Glutamatergic neuron (in vitro differentiated cells): ENCODE results near the gene DTNB. TPM values are rescaled to one million over a fixed set of nuclear protein-coding genes. Genes with fewer than 3 reads are reported as not detected.

Experiments
- DNase-seq: peaks from one replicate; pipeline ENCODE4 v3.0.0; 2022
- H3K27ac Mint-ChIP-seq: one replicate; pipeline ENCODE4 v1.8.0; 2020; ENCODE audit warnings: mild to moderate bottlenecking, mixed read lengths, inconsistent platforms; ENCODE audit not compliant: unreplicated experiment
- H3K27me3 Mint-ChIP-seq: one replicate; pipeline ENCODE4 v1.8.0; 2020; ENCODE audit warnings: mild to moderate bottlenecking, moderate library complexity, mixed read lengths, inconsistent platforms; ENCODE audit not compliant: unreplicated experiment
- H3K36me3 Mint-ChIP-seq: one replicate; pipeline ENCODE4 v1.8.0; 2020; ENCODE audit warnings: mild to moderate bottlenecking, mixed read lengths, inconsistent platforms; ENCODE audit not compliant: unreplicated experiment
- H3K4me1 Mint-ChIP-seq: one replicate; pipeline ENCODE4 v1.8.0; 2020; ENCODE audit warnings: mild to moderate bottlenecking, low read depth, mixed read lengths, inconsistent platforms; ENCODE audit not compliant: unreplicated experiment
- H3K4me3 Mint-ChIP-seq: one replicate; pipeline ENCODE4 v1.8.0; 2020; ENCODE audit warnings: mild to moderate bottlenecking, mixed read lengths, inconsistent platforms; ENCODE audit not compliant: unreplicated experiment
- H3K9me3 Mint-ChIP-seq: one replicate; pipeline ENCODE4 v1.8.0; 2020; ENCODE audit warnings: mild to moderate bottlenecking, moderate library complexity, mixed read lengths, inconsistent platforms; ENCODE audit not compliant: unreplicated experiment
- total RNA-seq: library from RNA; stranded (reverse); fragmentation: NEBNext Ultra II Directional; extraction: Animal tissue kit (Norgen Biotek cat#: 25700); gene quantifications from one replicate; pipeline ENCODE4 v1.2.1, GENCODE V29; 2021; ENCODE audit not compliant: unreplicated experiment
- TF ChIP-seq, protein P1 (sequence below): fragments of 200-600 bp; sonication (generic); IDR thresholded peaks from one replicate; pipeline ENCODE4 v1.5.0; 2021; ENCODE audit not compliant: partially characterized antibody, unreplicated experiment

Gene DTNB
- total RNA-seq, 1 donor from 2014 or later, result 41.7 TPM

DNA sequence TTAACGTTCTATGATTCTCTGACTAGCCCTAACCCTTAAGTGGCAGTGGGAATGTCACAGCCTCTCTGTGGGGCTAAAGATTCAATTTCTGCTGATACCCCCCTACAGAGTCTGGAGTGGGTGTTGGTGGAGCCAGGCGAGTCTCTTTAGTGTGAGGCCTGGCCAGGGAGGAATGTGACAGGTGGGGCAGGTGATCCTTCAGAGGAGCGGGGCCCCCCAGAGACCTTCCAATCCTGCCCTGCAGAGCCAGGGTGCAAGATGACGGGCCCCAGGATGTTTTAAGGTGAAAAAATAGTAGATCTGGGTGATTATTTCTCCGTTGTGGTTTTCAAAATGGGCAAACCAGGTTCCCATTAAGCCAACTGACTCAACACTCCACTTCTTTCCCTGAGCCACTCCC lies 303.5 kb downstream of the DTNB start:
- TF ChIP-seq, protein P1, sequence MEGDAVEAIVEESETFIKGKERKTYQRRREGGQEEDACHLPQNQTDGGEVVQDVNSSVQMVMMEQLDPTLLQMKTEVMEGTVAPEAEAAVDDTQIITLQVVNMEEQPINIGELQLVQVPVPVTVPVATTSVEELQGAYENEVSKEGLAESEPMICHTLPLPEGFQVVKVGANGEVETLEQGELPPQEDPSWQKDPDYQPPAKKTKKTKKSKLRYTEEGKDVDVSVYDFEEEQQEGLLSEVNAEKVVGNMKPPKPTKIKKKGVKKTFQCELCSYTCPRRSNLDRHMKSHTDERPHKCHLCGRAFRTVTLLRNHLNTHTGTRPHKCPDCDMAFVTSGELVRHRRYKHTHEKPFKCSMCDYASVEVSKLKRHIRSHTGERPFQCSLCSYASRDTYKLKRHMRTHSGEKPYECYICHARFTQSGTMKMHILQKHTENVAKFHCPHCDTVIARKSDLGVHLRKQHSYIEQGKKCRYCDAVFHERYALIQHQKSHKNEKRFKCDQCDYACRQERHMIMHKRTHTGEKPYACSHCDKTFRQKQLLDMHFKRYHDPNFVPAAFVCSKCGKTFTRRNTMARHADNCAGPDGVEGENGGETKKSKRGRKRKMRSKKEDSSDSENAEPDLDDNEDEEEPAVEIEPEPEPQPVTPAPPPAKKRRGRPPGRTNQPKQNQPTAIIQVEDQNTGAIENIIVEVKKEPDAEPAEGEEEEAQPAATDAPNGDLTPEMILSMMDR, result no peak
- no peak for DNase-seq
- no peak overlapping the region for H3K27ac Mint-ChIP-seq
- peaks cover 6% of the 10 kb centered on the region for H3K9me3 Mint-ChIP-seq
- H3K4me1 Mint-ChIP-seq, result peaks cover 13% of the 10 kb centered on the region
- H3K36me3 Mint-ChIP-seq, result no peaks in the 10 kb centered on the region
- no peak overlapping the region for H3K4me3 Mint-ChIP-seq
- H3K27me3 Mint-ChIP-seq, result peaks cover 9% of the 10 kb centered on the region

DNA sequence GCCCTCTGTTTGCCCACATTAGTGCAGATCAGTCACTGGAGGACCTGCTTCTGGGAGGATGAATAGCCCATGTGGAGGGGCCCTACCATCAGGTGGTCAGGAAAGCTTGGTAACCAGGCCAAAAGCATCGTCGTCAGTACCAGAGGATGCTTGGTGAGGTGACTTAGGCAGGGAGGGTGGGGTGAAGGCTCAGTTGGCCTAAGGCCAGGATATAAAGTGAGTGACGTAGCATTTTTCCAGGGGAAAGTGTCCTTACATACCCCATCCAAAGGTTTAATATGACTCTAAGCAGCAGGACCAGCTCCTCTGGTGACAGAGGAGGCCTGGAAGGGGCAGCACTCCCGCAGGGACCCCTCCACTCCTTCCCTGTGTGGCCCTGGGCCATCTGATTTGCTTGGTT lies 303.9 kb downstream of the DTNB start:
- no peak for DNase-seq
- peaks cover 6% of the 10 kb centered on the region for H3K9me3 Mint-ChIP-seq
- H3K27me3 Mint-ChIP-seq, result peaks cover 11% of the 10 kb centered on the region
- H3K4me1 Mint-ChIP-seq, result peaks cover 13% of the 10 kb centered on the region
- no peak overlapping the region for H3K4me3 Mint-ChIP-seq
- peak overlapping the region; percentile 4 for H3K27ac Mint-ChIP-seq
- H3K36me3 Mint-ChIP-seq, result no peaks in the 10 kb centered on the region
- TF ChIP-seq, protein P1, result no peak

DNA sequence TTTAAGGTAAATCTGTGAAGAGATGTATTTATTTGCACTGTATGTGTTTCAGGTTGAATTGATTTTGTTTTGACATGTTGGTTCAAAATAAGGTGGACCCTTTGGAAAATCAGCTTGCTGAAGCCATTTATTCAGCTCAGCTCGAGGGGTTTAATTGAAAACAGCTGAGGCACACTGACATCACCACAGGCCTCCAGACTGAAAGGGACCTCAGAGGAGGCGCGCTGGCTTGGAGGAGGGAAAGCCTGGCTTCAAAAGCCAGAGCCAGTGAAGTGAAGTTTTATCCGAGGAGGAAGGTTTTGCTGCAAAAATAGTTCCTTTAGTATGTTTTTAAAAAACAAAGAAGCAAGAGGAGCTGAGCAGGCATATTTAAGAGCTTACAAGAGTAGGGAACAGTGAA lies 304.7 kb downstream of the DTNB start:
- peaks cover 15% of the 10 kb centered on the region for H3K4me1 Mint-ChIP-seq
- no peak overlapping the region for H3K4me3 Mint-ChIP-seq
- no peaks in the 10 kb centered on the region for H3K36me3 Mint-ChIP-seq
- H3K9me3 Mint-ChIP-seq, result peaks cover 4% of the 10 kb centered on the region
- H3K27ac Mint-ChIP-seq, result no peak overlapping the region
- peaks cover 9% of the 10 kb centered on the region for H3K27me3 Mint-ChIP-seq
- no peak for DNase-seq
- TF ChIP-seq, protein P1, result no peak

DNA sequence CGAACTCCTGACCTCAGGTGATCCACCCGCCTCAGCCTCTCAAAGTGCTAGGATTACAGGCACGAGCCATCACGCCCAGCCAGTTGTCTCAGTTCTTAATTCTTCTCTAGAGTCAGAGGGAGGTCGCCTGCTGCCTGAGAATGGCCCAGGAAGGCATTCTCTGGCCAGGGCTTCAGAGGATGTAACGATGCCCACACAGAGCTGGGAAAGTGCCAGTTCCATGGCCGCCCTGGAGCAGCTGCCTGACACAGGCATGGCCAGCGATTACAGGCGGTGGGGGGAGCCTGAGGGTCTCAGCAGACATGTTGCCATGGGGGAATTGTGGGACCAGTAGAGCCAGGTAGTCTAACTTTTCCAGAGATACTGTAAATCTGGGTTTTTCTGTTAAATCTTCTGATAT lies 306.1 kb downstream of the DTNB start:
- H3K27ac Mint-ChIP-seq, result no peak overlapping the region
- peaks cover 4% of the 10 kb centered on the region for H3K9me3 Mint-ChIP-seq
- H3K27me3 Mint-ChIP-seq, result peaks cover 9% of the 10 kb centered on the region
- H3K36me3 Mint-ChIP-seq, result no peaks in the 10 kb centered on the region
- H3K4me1 Mint-ChIP-seq, result peaks cover 15% of the 10 kb centered on the region
- no peak overlapping the region for H3K4me3 Mint-ChIP-seq
- no peak for DNase-seq
- TF ChIP-seq, protein P1, result no peak

- DNase-seq, result no peak
- peaks cover 15% of the 10 kb centered on the region for H3K4me1 Mint-ChIP-seq
- TF ChIP-seq, protein P1, result no peak
- H3K36me3 Mint-ChIP-seq, result no peaks in the 10 kb centered on the region
- peaks cover 4% of the 10 kb centered on the region for H3K9me3 Mint-ChIP-seq
- no peak overlapping the region for H3K27ac Mint-ChIP-seq
- no peak overlapping the region for H3K4me3 Mint-ChIP-seq
- H3K27me3 Mint-ChIP-seq, result peaks cover 9% of the 10 kb centered on the region
These were observed 306.7 kb downstream of the DTNB start for GRCh38 chr2:25366629-25367028.
